NCI-H524 (cell line): ENCODE data around the gene CAMKV.
A peak's percentile ranks its signal among the peaks of the same experiment; 100 is the strongest.
"Not testable (repeated sequence)": the region's sequence is repeated elsewhere in the genome, so short reads cannot be mapped to it uniquely, and the experiment has no call there.

ENCODE experiments used
- DNase-seq, 2 experiments: peaks; one replicate each; lab custom pipeline; 2025; lab: John Stamatoyannopoulos, UW

The CAMKV gene, protein sequence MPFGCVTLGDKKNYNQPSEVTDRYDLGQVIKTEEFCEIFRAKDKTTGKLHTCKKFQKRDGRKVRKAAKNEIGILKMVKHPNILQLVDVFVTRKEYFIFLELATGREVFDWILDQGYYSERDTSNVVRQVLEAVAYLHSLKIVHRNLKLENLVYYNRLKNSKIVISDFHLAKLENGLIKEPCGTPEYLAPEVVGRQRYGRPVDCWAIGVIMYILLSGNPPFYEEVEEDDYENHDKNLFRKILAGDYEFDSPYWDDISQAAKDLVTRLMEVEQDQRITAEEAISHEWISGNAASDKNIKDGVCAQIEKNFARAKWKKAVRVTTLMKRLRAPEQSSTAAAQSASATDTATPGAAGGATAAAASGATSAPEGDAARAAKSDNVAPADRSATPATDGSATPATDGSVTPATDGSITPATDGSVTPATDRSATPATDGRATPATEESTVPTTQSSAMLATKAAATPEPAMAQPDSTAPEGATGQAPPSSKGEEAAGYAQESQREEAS

GRCh38 chr3:49869525-49870126, at the start of gene CAMKV:
Gene CAMKV (minus strand): TSS chr3:49869906. CDS start chr3:49862388, 7,518 bp downstream.
- peak; percentile 71 to 81 for DNase-seq

DNA sequence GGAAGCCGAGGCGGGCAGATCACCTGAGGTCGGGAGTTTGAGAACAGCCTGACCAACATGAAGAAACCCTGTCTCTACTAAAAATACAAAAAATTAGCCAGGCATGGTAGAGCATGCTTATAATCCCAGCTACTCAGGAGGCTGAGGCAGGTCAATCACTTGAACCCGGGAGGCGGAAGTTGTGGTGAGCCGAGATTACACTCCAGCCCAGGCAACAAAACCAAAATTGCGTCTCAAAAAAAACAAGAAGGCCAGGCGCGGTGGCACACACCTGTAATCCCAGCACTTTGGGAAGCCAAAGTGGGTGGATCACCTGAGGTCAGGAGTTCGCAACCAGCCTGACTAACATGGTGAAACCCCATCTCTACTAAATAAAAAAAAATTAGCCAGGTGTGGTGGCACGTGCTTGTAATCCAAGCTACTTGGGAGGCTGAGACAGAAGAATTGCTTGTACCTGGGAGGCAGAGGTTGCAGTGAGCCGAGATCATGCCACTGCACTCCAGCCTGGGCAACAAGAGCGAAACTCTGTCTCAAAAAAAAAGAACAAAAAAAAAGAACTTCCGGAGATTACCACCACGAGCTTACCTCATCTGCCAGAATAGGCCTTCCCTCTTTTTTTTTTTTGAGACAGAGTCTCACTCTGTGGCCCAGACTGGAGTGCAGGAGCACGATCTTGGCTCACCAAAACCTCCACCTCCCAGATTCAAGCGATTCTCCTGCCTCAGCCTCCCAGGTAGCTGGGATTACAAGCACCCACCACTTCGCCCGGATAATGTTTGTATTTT, 48.3 kb upstream of the CAMKV start:
- DNase-seq, result not testable (repeated sequence)

- DNase-seq, result no peak
These were observed 47.0 kb upstream of the CAMKV start for GRCh38 chr3:49916686-49917085.

GRCh38 chr3:49914906-49915305, 45.2 kb upstream of the CAMKV start:
- DNase-seq, result peak in 1 of 2 experiments; percentile 62

DNA sequence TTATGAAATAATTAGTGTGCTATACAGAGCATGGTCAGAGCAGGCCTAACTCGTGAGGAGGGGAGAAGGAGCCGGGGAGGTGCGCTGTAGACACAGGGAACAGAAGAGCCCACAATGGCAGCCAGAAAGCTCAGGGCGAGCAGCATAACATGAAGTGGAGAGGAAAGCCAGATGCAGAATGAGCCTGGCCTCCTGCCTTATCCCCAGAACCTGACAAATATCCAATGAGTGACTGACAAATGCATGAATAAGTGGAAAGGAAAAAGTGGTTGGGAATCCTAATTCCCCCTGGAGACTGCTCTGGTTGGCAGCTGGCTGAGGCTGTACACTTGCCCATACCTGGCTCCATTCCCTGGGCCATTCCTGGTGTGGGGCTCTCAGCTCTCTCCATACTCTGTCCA, 43.2 kb upstream of the CAMKV start:
- DNase-seq, result peak; percentile 76 to 94

DNA sequence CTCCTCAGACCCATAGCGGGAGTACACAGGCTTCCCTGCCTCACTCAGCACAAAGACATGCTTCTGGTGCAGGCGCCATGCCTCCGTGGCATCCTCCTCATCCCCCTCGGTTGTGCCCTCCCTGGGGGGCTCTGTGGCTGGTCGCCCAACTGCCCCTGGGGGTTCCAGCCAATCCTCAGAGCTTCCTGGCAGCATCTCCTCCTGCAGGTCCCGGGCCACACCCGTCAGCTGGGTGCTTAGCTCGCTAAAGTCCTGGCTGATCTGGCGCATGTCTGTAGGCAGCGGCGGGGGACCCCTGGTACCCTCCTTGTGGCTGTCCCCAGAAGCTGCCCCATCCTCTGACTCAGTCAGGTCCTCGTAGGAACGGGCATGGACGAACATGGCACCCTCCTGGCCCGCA, 41.9 kb upstream of the CAMKV start:
- no peak for DNase-seq

DNA sequence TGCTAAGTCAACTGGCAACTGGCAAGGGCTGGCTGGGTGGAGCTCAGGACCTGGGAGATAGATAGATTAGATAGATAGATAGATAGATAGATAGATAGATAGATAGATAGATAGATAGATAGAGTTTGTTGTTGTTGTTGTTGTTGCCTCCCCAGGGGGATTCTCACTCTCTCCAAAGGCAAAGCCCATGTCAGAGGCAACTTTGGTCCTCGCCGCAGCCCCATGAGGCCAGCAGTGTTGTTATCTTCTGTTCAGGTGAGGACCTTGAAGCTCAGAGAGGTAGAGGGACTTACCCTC, 41.4 kb upstream of the CAMKV start:
- no peak for DNase-seq

DNA sequence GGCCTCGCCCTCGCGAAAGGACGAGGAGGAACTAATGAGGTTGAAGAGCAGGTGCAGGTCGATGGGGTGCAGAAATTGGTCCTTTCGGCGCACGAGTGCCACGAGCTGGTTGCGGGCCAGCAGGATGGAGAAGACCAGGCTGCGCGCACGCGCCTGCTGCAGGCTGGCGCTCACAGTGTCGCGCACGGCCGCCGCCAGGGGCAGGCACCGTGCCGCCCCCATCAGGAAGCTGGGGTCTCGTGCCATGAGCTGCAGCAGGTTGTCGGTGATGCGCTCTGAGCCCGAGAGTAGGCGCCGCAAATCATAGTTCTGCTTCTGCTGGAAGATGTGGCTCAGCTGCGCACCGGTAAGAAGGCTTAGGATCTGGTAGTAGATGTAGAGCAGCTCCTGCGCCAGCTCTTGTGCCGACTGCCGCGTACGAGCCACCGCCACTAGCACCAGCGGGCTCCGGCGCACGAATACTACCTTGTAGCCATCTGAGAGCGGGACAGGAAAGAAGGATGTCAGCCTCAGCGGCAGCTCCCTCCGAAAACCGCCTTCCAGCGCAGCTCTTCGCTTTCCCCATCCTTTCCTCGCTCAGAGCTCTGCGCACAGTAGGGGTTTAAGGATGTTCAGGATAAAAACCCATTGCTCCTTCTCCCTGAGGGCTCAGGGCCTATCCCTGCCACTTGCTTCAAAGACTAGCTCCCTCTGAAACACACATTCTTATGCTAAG, 40.9 kb upstream of the CAMKV start:
- no peak for DNase-seq

DNA sequence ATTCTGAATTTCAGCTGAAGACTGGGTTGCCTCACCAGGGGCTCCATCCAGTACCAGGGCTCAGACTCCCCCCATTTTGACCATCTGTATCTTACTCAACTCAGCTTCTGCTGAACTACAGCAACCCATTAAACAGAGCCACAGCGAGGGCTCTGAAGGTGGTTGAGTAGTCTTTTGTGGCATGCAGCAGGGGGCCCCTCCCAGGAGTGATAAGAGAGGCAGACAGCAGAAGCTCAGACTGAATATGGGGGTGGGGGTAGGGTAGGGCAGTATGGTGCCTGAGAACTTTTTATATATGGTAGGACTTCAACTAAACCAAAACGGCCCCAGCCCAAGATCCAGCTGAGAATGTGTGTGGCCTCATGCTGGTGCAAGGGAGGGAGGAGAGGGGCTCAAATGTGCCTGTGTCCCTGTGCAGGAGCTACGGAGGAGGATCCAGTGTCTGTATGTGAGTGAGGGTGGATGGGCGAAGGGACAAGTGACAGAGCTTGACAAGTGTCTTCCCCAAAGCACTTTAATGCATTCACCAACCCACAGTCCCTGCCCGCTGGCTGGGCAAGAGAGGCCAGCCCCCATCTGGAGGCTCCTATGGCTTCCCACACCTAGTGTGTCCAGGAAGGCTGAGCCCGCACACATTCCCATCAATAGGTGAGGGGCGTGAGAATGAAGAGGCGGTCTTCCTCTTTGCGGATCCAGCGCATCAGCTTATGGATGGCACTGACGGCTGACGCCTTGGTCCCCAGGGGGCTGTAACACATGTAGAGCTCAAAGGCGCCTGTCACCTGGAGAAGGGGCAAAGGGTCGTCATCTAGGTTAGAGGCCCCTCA, 38.9 kb upstream of the CAMKV start:
- DNase-seq, result no peak

DNA sequence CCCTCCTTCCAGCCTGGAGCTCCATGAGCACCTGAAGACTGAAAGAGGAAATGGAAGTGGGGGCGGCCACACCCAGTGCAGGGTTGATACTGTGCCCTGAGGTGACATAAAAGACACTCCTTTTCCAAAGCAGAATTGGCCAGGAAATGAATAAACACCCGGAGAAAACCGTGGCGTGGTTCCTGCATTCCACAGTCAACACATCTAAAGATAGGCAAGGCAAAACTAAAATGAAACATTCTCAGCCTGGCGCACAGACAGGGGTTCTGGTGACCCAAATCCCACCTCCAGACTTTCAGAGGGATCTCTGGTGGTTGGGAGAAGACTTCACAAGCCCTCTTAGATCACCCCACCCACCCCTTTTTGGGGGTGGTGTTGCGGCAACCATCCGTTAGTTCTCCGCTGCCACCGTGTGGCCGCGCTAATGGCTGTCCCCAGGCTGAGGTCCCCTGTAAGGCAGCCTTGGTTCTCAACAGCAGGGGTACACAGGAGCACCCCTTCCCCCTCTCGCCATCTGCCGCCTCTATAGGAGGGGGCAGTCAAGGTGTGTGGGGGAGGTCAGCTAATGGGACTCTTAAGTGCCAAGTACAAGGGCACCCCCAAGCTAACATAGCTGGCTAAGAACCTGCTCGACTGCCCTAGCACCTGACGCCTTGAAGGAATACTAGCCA, 36.5 kb upstream of the CAMKV start:
- DNase-seq, result peak; percentile 21 to 63

DNA sequence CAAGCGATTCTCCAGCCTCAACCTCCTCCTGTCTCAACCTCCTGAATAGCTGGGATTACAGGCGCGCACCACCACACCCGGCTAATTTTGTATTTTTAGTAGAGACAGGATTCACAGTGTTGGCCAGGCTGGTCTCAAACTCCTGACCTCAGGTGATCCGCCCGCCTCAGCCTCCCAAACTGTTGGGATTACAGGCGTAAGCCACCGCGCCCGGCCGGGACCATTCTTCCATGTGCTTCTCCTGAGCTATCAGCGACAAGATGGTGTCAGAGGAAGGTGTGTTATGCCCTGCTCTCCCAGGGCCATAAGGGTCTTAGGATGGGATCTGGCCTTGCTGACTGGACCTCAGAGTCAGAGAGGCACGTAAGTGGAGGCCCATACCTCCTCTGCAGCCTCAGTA, 34.7 kb upstream of the CAMKV start:
- DNase-seq, result not testable (repeated sequence)

DNA sequence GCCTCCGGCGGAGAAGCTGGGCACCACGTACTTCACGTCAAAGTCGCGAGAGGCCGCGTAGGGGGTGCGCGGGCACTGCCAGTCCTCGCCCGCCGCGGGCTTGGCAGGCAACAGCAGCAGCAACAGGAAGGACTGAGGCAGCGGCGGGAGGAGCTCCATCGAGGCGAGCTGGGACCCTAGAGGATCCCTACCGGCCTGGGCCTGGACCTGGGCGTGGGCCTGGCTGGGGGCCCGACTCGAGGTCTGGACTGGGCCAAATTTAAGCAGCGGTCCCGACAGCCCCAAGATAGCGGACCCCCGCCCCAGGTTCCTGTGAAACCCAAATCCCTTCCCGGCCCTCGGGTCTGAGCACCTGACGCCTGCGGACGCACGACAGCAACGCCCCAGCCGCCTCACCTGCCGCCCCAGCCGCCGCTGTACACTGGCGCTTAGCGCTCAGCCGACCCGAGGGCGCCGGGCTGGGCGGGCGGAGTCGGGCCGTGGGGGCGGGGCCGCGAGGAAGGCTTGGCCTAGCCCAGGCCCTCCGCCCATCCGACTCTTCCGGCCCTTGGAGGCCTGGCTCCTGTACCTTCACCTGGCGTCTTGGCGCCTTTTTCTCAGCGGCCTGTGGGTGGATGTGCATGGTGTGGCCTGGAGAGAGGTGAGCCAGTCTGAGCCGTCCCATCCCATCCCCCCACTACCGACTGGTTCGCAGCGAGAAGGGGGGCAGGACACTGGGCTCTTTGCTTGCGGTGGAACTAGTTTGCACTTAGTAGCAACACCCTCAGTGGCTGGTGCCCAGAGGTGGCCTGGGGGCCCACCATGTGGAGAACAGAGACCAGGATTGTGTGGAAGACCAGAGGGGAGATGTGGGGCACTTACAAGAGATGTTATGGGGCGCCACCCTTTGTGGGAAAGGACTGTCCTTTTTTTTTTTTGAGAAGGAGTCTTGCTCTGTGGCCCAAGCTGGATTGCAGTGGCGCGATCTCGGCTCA, 34.0 kb upstream of the CAMKV start, which contains the start of gene MST1R:
Gene MST1R, minus strand, starts transcription at position 423 of the 974 bp plus-strand sequence. Its CDS starts 264 bp downstream, at position 159.
- no peak for DNase-seq

GRCh38 chr3:49902511-49903345, 33.0 kb upstream of the CAMKV start:
- no peak for DNase-seq

DNA sequence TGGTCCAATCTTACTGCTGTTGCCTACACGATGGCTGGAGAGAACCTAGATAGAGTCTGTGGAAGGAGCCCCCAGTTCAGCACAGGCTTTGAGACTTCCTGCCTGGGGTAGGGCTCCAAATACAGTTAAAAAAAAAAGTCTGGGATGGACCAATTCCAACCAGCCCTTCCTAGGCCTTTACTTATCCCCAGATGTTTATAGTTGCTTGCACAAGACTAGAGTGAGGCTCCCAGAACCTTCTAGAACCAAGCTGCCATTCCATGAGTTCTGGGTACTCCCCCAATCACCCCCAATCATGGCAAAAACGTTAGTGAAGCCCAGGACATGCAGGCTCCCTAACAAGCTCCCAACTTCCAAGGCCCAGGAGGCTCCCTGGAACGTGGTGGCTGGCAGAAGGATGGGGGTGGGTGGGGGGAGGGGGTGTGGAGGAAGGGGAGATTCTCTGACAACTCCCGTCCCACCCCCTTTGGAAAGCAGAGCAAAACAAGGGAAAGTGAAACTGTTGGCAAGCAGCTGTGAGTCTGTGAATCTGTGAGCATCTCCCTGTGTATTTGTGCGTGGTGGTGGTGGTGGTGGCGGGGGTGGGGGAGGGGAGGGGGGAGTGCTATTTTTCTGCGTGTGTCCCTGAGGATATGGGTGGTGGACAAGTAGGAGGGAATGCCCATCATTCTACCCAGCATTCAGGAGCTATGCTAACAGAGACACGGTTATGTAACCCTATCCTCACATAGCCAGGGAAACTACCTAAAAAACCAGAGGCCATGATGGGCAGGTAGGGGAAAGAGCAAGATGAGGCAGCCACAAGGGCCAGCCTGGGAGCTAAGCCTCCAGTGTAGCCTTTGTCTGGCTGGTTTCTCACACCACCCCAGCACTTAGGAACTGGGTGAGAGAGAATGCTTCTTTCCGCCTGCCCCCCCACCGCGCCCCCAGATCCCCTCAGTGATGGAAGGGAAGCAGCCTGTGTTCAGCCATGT, 31.9 kb upstream of the CAMKV start:
- no peak for DNase-seq

DNA sequence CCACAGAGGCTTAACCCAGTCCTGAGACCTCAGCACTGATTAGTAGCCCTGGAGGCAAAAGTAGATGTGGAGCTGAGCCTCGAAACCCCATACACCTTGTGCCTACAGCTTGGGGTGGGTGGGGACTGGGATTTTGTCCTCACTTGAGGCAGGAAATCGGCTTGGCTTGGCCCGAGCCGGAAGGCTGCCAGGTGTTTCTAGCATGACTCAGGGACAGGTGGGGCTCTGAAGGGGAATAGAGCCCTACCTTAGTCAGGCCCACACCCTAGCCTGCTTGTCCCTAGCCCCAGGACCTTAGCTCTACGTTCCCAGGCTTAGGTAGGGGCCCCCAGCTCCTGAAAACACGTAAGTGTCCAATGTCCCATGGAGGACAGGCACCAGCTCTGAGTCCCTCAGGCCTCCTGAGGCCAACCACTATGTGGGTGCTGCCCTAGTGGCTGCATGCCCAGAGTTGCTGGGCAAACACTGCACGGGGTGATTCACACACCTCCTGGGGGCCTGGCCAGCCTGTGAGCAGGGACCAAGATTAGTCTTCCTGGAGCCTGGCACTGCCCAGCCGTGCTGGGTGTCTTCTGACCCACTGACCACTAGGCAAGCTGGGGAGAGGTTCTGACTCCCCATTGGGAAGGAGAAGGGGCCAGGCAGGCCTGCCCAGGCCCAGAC, 30.9 kb upstream of the CAMKV start:
- DNase-seq, result no peak

GRCh38 chr3:49899815-49900214, 30.1 kb upstream of the CAMKV start:
- DNase-seq, result peak; percentile 42 to 78

DNA sequence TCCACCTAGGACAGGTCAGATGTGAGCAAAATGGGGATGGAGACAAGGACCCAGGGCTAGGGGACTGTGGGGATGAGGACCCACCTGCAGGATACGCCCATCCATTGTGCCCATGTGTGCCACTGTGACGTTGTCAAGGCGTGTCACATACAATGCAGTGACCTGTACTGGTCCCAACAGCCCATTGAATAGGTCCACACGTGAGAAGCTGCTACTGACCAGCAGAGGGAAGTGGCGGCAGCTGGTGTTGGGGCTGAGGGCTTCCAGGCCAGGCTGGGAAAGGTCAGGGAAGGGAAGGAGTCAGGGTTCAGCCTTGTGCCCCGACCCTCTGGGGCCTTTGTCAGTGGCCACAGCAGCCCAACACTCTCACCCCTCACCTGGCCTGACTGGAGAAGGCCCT, 29.3 kb upstream of the CAMKV start:
- DNase-seq, result no peak
